ENCODE results near the gene SEPTIN12.
"Not testable (repeated sequence)": the region's sequence is repeated elsewhere in the genome, so short reads cannot be mapped to it uniquely, and the experiment has no call there.

The SEPTIN12 gene

GRCh38 chr16:4802659-4803287, 14.6 kb upstream of the SEPTIN12 start:
- peak; percentile 56 for DNase-seq

- DNase-seq: no peak
These were observed 14.0 kb upstream of the SEPTIN12 start, which contains the start of gene ROGDI for GRCh38 chr16:4801962-4802658. ROGDI (minus strand) TSS chr16:4802633; CDS start chr16:4802571, 62 bp downstream.

GRCh38 chr16:4801051-4801961, 13.2 kb upstream of the SEPTIN12 start:
- no peak for DNase-seq

GRCh38 chr16:4800290-4801041, 12.3 kb upstream of the SEPTIN12 start:
- DNase-seq: no peak

GRCh38 chr16:4799171-4799855, 11.2 kb upstream of the SEPTIN12 start:
- DNase-seq: no peak

- DNase-seq: no peak
These were observed 10.3 kb upstream of the SEPTIN12 start for GRCh38 chr16:4798456-4798855.

GRCh38 chr16:4797805-4798252, 9.7 kb upstream of the SEPTIN12 start:
- DNase-seq: no peak

- no peak for DNase-seq
These were observed 9.0 kb upstream of the SEPTIN12 start for GRCh38 chr16:4796982-4797804.

GRCh38 chr16:4795828-4796572, 7.9 kb upstream of the SEPTIN12 start:
- no peak for DNase-seq

GRCh38 chr16:4795181-4795827, 7.2 kb upstream of the SEPTIN12 start, which contains the start of gene SMIM22:
SMIM22 (plus strand) TSS chr16:4795369; CDS start chr16:4795735, 366 bp downstream.
- DNase-seq: no peak

- DNase-seq: no peak
These were observed 4.9 kb upstream of the SEPTIN12 start for GRCh38 chr16:4792951-4793513.

GRCh38 chr16:4790871-4791270, 2.7 kb upstream of the SEPTIN12 start:
- DNase-seq: no peak

GRCh38 chr16:4790261-4790660, 2.1 kb upstream of the SEPTIN12 start:
- DNase-seq: no peak

GRCh38 chr16:4788910-4789309, 765 bp upstream of the SEPTIN12 start:
- DNase-seq: no peak

GRCh38 chr16:4788489-4788889, 344 bp upstream of the SEPTIN12 start:
- DNase-seq: no peak

- DNase-seq: no peak
These were observed 1.1 kb downstream of the SEPTIN12 start for GRCh38 chr16:4787068-4787467.

GRCh38 chr16:4785758-4786433, 2.2 kb downstream of the SEPTIN12 start:
- no peak for DNase-seq

GRCh38 chr16:4784444-4784987, 3.6 kb downstream of the SEPTIN12 start:
- DNase-seq: not testable (repeated sequence)

Measured in SIG-M5 (cell line).